NB4 (cell line): ENCODE measurements around the gene MAK.
"Not testable (repeated sequence)": the region's sequence is repeated elsewhere in the genome, so short reads cannot be mapped to it uniquely, and the experiment has no call there.

Experiments used
- MYC ChIP-seq: IDR thresholded peaks from 2 replicates; pipeline ENCODE4 v1.6.1; 2011; ENCODE audit warnings: low read depth, low read length
- POLR2A ChIP-seq: IDR thresholded peaks from 2 replicates; pipeline ENCODE4 v1.6.1; 2011; ENCODE audit warnings: mild to moderate bottlenecking; ENCODE audit not compliant: insufficient read length; ENCODE audit errors: extremely low read depth
- TF ChIP-seq, protein P1 (sequence below): IDR thresholded peaks from one replicate; pipeline ENCODE4 v1.5.1; 2012; ENCODE audit warnings: low read depth, low read length
- TF ChIP-seq, protein P2 (sequence below): IDR thresholded peaks from 2 replicates; pipeline ENCODE4 v1.6.1; 2011; ENCODE audit warnings: low read depth, low read length

DNA sequence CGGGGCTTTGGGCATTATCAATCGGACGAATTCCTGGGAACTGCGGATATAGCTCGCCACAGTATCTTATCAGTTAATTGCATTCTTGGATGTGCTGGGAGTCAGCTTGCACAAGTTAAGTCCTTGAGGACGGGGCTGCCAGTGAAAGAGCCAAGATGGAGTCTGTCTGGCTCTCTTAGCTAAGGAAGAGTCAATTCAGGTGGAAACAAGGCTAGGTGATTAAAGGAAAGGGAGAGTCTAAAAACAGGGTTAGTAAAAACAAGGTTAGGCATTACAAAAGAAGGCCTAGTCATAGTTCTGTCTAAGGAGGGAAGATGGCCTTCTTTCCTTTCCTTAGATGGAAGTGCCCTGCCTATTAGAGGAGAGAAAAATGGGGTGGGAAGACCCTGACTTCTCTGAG lies 87.8 kb downstream of the MAK start:
- TF ChIP-seq, protein P1, sequence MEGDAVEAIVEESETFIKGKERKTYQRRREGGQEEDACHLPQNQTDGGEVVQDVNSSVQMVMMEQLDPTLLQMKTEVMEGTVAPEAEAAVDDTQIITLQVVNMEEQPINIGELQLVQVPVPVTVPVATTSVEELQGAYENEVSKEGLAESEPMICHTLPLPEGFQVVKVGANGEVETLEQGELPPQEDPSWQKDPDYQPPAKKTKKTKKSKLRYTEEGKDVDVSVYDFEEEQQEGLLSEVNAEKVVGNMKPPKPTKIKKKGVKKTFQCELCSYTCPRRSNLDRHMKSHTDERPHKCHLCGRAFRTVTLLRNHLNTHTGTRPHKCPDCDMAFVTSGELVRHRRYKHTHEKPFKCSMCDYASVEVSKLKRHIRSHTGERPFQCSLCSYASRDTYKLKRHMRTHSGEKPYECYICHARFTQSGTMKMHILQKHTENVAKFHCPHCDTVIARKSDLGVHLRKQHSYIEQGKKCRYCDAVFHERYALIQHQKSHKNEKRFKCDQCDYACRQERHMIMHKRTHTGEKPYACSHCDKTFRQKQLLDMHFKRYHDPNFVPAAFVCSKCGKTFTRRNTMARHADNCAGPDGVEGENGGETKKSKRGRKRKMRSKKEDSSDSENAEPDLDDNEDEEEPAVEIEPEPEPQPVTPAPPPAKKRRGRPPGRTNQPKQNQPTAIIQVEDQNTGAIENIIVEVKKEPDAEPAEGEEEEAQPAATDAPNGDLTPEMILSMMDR, result not testable (repeated sequence)
- TF ChIP-seq, protein P2, sequence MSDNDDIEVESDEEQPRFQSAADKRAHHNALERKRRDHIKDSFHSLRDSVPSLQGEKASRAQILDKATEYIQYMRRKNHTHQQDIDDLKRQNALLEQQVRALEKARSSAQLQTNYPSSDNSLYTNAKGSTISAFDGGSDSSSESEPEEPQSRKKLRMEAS, result not testable (repeated sequence)
- not testable (repeated sequence) for TF ChIP-seq POLR2A, MYC
